Natural killer cell (primary cell): Measurements from ENCODE around the gene STMN3. TPM values are rescaled to one million over a fixed set of nuclear protein-coding genes. Genes with fewer than 3 reads are reported as not detected.
"Not testable (repeated sequence)": the region's sequence is repeated elsewhere in the genome, so short reads cannot be mapped to it uniquely, and the experiment has no call there.

Experiments
- ATAC-seq, 3 donors: fragments of 150-1000 bp in 2 of 3; fragments of 200-7000 bp in 1 of 3; cut with Tn5 transposase; 1 replicate in 1 of 3; 2 replicates in 2 of 3; pipeline ENCODE4 v1.10.0; 2021; ENCODE audit warnings: mild to moderate bottlenecking in 2 of 3, moderate library complexity in 2 of 3
- DNase-seq, 2 donors: peaks; one replicate each; pipeline versions ENCODE4 v3.0.0 to v3.0.0-alpha.2; 2013 to 2021; ENCODE audit warnings: mixed read lengths in 1 of 2
- H3K27ac ChIP-seq: one replicate; pipeline ENCODE4 v1.5.1; 2013; ENCODE audit warnings: mild to moderate bottlenecking, low read length
- H3K27me3 ChIP-seq: one replicate; pipeline ENCODE4 v1.6.1; 2013; ENCODE audit warnings: low read length; ENCODE audit not compliant: control insufficient read depth, insufficient read depth
- H3K36me3 ChIP-seq: one replicate; pipeline ENCODE4 v1.6.1; 2013; ENCODE audit warnings: low read length; ENCODE audit not compliant: control insufficient read depth, insufficient read depth
- H3K4me1 ChIP-seq: one replicate; pipeline ENCODE4 v1.6.1; 2013; ENCODE audit warnings: low read length; ENCODE audit not compliant: control insufficient read depth, insufficient read depth
- H3K4me3 ChIP-seq: one replicate; pipeline ENCODE4 v1.5.1; 2013; ENCODE audit warnings: low read length
- H3K9me3 ChIP-seq: one replicate; pipeline ENCODE4 v1.6.1; 2013; ENCODE audit warnings: low read length; ENCODE audit not compliant: control insufficient read depth, insufficient read depth
- H3K27ac Mint-ChIP-seq, 2 donors: one replicate each; pipeline ENCODE4 v1.8.0; 2022; ENCODE audit warnings: mild to moderate bottlenecking in 2 of 2, mixed read lengths in 2 of 2, moderate library complexity in 1 of 2
- H3K27me3 Mint-ChIP-seq, 2 donors: one replicate each; pipeline ENCODE4 v1.8.0; 2022; ENCODE audit warnings: low read depth in 2 of 2, mixed read lengths in 2 of 2
- H3K36me3 Mint-ChIP-seq: one replicate; pipeline ENCODE4 v1.8.0; 2022; ENCODE audit warnings: mixed read lengths
- H3K4me1 Mint-ChIP-seq, 2 donors: one replicate each; pipeline ENCODE4 v1.8.0; 2022; ENCODE audit warnings: mixed read lengths in 2 of 2
- H3K4me3 Mint-ChIP-seq: one replicate; pipeline ENCODE4 v1.8.0; 2022; ENCODE audit warnings: mild to moderate bottlenecking, moderate library complexity, mixed read lengths
- H3K9me3 Mint-ChIP-seq, 2 donors: one replicate each; pipeline ENCODE4 v1.8.0; 2022; ENCODE audit warnings: mixed read lengths in 2 of 2
- WGBS: methylation state at CpG from one replicate; pipeline ENCODE4 v1.1.7; 2013; ENCODE audit warnings: missing lambda C conversion rate; ENCODE audit not compliant: insufficient coverage; 5-methylcytosine and 5-hydroxymethylcytosine counted together
- intact Hi-C: fragments of 100-400 bp; cut with micrococcal nuclease; formaldehyde crosslinking; loops from one replicate; pipeline ENCODE4 v1.14.2; 2022
- total RNA-seq, 4 donors: library from RNA; stranded (reverse); fragments of 120-200 nt in 1 of 4; gene quantifications; one replicate each; pipeline versions ENCODE4 v1.2.3 to v1.2.4, GENCODE V29; 2013 to 2022
- TF ChIP-seq, protein P1 (sequence below): fragments of 200-600 bp; IDR thresholded peaks from one replicate; pipeline ENCODE4 v1.8.0; 2022; ENCODE audit warnings: antibody characterized with exemption

Gene STMN3
- total RNA-seq, 3 donors from 2014 or later (not counting 1 experiment from before 2014, with no cell fraction given), result 6.7 to 12.9 (median 8.3) TPM

DNA sequence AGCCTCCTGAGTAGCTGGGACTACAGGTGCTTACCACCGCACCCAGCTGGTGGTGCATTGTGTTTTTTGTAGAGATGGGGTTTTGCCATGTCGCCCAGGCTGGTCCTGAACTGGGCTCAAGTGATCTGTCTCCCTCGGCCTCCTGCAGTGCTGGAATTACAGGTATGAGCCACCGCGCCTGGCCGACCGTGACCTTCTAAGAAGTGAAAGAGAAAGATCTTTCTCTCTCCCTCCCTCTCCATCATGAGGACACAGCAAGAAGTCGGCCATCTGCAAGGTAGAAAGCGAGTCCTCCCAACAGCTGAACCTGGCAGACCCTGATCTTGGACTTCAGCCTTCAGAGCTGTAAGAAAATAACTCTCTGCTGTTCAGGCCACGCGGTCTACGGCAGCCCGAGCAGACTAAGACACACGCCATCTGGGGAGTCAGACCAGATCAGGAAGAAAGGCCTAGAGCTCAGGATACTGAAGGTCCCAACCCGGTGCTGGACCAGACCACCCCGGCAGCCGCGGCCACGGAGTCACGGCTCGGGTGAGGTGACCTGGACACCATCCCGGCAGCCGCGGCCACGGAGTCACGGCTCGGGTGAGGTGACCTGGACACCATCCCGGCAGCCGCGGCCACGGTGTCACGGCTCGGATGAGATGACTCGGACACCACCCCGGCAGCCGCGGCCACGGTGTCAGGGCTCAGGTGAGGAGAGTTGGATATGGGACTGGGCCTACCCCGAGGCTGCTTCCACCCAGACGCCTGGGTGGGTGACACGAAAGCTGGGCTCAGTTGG lies 35.9 kb downstream of the STMN3 start:
- WGBS, result 97% methylated on average over 40 of the region's 41 CpGs
- Histone ChIP-seq H3K4me1 (peaks cover 13% of the 10 kb centered on the region), H3K9me3 (no peaks in the 10 kb centered on the region), H3K27ac (no peak overlapping the region), H3K36me3 (peaks cover 33% of the 10 kb centered on the region), H3K4me3 (no peak overlapping the region), H3K27me3 (no peaks in the 10 kb centered on the region)
- TF ChIP-seq, protein P1, sequence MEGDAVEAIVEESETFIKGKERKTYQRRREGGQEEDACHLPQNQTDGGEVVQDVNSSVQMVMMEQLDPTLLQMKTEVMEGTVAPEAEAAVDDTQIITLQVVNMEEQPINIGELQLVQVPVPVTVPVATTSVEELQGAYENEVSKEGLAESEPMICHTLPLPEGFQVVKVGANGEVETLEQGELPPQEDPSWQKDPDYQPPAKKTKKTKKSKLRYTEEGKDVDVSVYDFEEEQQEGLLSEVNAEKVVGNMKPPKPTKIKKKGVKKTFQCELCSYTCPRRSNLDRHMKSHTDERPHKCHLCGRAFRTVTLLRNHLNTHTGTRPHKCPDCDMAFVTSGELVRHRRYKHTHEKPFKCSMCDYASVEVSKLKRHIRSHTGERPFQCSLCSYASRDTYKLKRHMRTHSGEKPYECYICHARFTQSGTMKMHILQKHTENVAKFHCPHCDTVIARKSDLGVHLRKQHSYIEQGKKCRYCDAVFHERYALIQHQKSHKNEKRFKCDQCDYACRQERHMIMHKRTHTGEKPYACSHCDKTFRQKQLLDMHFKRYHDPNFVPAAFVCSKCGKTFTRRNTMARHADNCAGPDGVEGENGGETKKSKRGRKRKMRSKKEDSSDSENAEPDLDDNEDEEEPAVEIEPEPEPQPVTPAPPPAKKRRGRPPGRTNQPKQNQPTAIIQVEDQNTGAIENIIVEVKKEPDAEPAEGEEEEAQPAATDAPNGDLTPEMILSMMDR, result no peak
- ATAC-seq (no peak), DNase-seq (no peak)
- Mint-ChIP-seq H3K27me3 (no peaks in the 10 kb centered on the region), H3K36me3 (no peaks in the 10 kb centered on the region), H3K27ac (no peak overlapping the region), H3K4me3 (no peak overlapping the region), H3K9me3 (no peaks in the 10 kb centered on the region), H3K4me1 (peaks cover 13 to 22% of the 10 kb centered on the region in 2 donors)
- intact Hi-C loops, result no loop called here

DNA sequence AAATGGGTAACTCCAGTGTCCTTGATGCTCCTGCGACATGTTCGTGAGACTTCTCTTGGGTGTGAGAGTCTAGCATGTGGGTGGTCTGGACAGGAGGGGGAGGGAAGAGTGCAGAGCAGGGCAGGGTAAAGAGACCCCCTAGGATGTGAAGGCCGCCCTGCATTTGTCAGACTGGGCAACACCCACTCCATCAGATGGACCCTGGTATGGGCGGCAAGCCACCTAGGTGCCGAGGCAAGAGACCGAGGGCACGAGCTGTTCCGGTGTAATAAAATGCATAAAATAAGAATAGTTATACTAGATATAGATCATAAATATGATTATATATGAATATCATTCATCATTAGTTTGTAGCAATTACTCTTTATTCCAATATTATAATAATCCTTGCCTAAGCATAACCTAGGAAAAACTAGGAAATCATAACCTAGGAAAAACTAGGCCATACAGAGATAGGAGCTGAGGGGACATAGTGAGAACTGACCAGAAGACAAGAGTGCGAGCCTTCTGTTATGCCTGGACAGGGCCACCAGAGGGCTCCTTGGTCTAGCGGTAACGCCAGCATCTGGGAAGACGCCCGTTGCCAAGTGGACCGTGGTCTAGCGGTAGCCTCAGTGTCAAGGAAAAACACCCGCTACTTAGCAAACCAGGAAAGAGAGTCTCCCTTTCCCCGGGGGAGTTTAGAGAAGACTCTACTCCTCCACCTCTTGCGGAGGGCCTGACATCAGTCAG lies 39.2 kb downstream of the STMN3 start:
- H3K4me3 ChIP-seq, H3K27me3 ChIP-seq, H3K9me3 Mint-ChIP-seq, intact Hi-C loops, H3K4me3 Mint-ChIP-seq, H3K9me3 ChIP-seq, ATAC-seq, H3K27ac ChIP-seq, H3K27me3 Mint-ChIP-seq, DNase-seq, H3K36me3 Mint-ChIP-seq, H3K27ac Mint-ChIP-seq: not testable (repeated sequence)
- H3K4me1 Mint-ChIP-seq, result peaks cover 11 to 15% of the 10 kb centered on the region in 2 donors
- 88% methylated on average over 14 of the region's 18 CpGs for WGBS
- TF ChIP-seq, protein P1, result peak; percentile 15
- Histone ChIP-seq H3K4me1 (peaks cover 22% of the 10 kb centered on the region), H3K36me3 (peaks cover 30% of the 10 kb centered on the region)

DNA sequence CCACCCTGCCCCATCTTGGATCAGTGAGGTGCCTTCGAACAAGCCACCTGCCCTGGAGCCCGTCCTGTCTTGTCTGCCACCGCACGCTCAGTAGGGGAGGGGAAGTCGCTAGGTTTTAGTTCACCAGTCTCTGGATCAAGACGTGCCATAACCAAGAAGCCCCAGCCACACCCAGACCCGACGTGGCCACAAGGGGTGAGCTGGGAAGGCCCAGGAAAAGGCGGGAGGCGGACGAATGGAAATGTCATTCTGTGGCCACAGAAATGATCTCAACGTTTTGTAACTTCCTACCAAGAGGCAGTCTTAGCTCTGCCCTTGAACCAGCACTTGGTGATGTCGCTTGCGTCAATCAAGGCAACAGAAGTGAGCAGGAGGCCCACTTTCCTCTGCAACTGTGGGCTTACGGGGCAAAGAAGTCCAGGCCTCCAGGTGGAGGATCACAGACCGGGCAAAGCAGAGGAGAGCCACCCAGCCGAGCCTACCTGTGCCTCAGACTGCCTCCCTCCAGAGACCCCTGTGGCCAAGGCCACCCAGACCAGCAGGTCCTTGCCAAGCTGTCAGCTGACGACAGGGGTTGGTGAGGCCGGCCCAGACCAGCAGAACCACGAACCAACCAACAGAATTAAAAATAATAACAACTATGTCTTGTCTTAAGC lies 40.8 kb downstream of the STMN3 start:
- H3K36me3 ChIP-seq, result peaks cover 16% of the 10 kb centered on the region
- H3K27ac ChIP-seq, result no peak overlapping the region
- H3K4me1 ChIP-seq, result peaks cover 22% of the 10 kb centered on the region
- TF ChIP-seq, protein P1, result no peak
- Mint-ChIP-seq H3K27ac (no peak overlapping the region), H3K36me3 (no peaks in the 10 kb centered on the region), H3K27me3 (no peaks in the 10 kb centered on the region), H3K4me1 (peaks cover 11 to 15% of the 10 kb centered on the region in 2 donors), H3K9me3 (no peaks in the 10 kb centered on the region), H3K4me3 (no peak overlapping the region)
- DNase-seq, result no peak
- intact Hi-C loops, result no loop called here
- no peaks in the 10 kb centered on the region for H3K9me3 ChIP-seq
- no peaks in the 10 kb centered on the region for H3K27me3 ChIP-seq
- peak in 2 of 3 donors; percentile 12 to 46 for ATAC-seq
- H3K4me3 ChIP-seq, result no peak overlapping the region
- WGBS, result 85% methylated on average over 20 of the region's 20 CpGs
